ENCODE results near the gene RWDD1.

RWDD1 gene

GRCh38 chr6:116564921-116565872, 6.1 kb upstream of the RWDD1 start:
- H3K4me3 Mint-ChIP-seq = peak overlapping the region; percentile 7
- peaks cover 31% of the 10 kb centered on the region for H3K27me3 Mint-ChIP-seq
- peaks cover 10% of the 10 kb centered on the region for H3K4me1 Mint-ChIP-seq
- no peaks in the 10 kb centered on the region for H3K9me3 Mint-ChIP-seq
- CTCF ChIA-PET = interaction anchor here (1.3 to 1.7 kb wide), 3 partner anchors 30 to 297 kb away, joined by 4 to 8 read pairs (median 5); no protein-coding TSS in a partner anchor
- H3K36me3 Mint-ChIP-seq = no peaks in the 10 kb centered on the region
- no peak overlapping the region for H3K27ac Mint-ChIP-seq
- DNase-seq = peak; percentile 33

- Mint-ChIP-seq H3K9me3 (no peaks in the 10 kb centered on the region), H3K36me3 (no peaks in the 10 kb centered on the region), H3K27me3 (peaks cover 28% of the 10 kb centered on the region), H3K4me1 (peaks cover 28% of the 10 kb centered on the region), H3K27ac (no peak overlapping the region), H3K4me3 (no peak overlapping the region)
- CTCF ChIA-PET = no interaction called here
- DNase-seq = no peak
Observed at GRCh38 chr6:116568111-116568510, 3.2 kb upstream of the RWDD1 start.

GRCh38 chr6:116568821-116569755, 2.2 kb upstream of the RWDD1 start:
- CTCF ChIA-PET = interaction anchor here (1.4 to 1.5 kb wide), 2 partner anchors 14 to 97 kb away, joined by 4 read pairs; no protein-coding TSS in a partner anchor
- H3K4me1 Mint-ChIP-seq = peaks cover 38% of the 10 kb centered on the region
- no peaks in the 10 kb centered on the region for H3K9me3 Mint-ChIP-seq
- DNase-seq = no peak
- no peak overlapping the region for H3K4me3 Mint-ChIP-seq
- peaks cover 23% of the 10 kb centered on the region for H3K27me3 Mint-ChIP-seq
- H3K27ac Mint-ChIP-seq = no peak overlapping the region
- no peaks in the 10 kb centered on the region for H3K36me3 Mint-ChIP-seq

- CTCF ChIA-PET = interaction anchor here (0.9 to 3.5 kb wide), 5 partner anchors 9 to 318 kb away, joined by 3 to 17 read pairs (median 4); partner anchors contain the start of genes TSPYL1 and TSPYL4
- Mint-ChIP-seq H3K4me3 (peak overlapping the region; percentile 87), H3K36me3 (peaks cover 11% of the 10 kb centered on the region), H3K4me1 (peaks cover 43% of the 10 kb centered on the region), H3K27ac (peak overlapping the region; percentile 96), H3K27me3 (peaks cover 4% of the 10 kb centered on the region), H3K9me3 (no peaks in the 10 kb centered on the region)
- DNase-seq = no peak
Observed at GRCh38 chr6:116571683-116572000, 338 bp downstream of the RWDD1 start.

GRCh38 chr6:116572162-116572561, 858 bp downstream of the RWDD1 start:
- H3K9me3 Mint-ChIP-seq = no peaks in the 10 kb centered on the region
- H3K4me1 Mint-ChIP-seq = peaks cover 43% of the 10 kb centered on the region
- peak overlapping the region; percentile 96 for H3K27ac Mint-ChIP-seq
- peaks cover 12% of the 10 kb centered on the region for H3K36me3 Mint-ChIP-seq
- peak overlapping the region; percentile 87 for H3K4me3 Mint-ChIP-seq
- DNase-seq = peak; percentile 34
- peaks cover 4% of the 10 kb centered on the region for H3K27me3 Mint-ChIP-seq
- CTCF ChIA-PET = interaction anchor here (0.6 to 3.5 kb wide), 5 partner anchors 9 to 318 kb away, joined by 3 to 17 read pairs (median 4); partner anchors contain the start of genes TSPYL1 and TSPYL4

- H3K9me3 Mint-ChIP-seq = no peaks in the 10 kb centered on the region
- CTCF ChIA-PET = interaction anchor here (0.9 kb wide), 1 partner anchor 14 kb away, joined by 3 read pairs; no protein-coding TSS in a partner anchor
- no peak overlapping the region for H3K4me3 Mint-ChIP-seq
- H3K36me3 Mint-ChIP-seq = peaks cover 17% of the 10 kb centered on the region
- no peak overlapping the region for H3K27ac Mint-ChIP-seq
- DNase-seq = no peak
- H3K27me3 Mint-ChIP-seq = no peaks in the 10 kb centered on the region
- H3K4me1 Mint-ChIP-seq = peaks cover 32% of the 10 kb centered on the region
Observed at GRCh38 chr6:116575227-116575626, 3.9 kb downstream of the RWDD1 start.

GRCh38 chr6:116577486-116577885, 6.2 kb downstream of the RWDD1 start:
- Mint-ChIP-seq H3K27ac (no peak overlapping the region), H3K9me3 (no peaks in the 10 kb centered on the region), H3K4me3 (no peak overlapping the region), H3K36me3 (peaks cover 17% of the 10 kb centered on the region), H3K4me1 (peaks cover 21% of the 10 kb centered on the region), H3K27me3 (no peaks in the 10 kb centered on the region)
- no peak for DNase-seq
- CTCF ChIA-PET = interaction anchor here (0.8 kb wide), 1 partner anchor 16 kb away, joined by 3 read pairs; no protein-coding TSS in a partner anchor

GRCh38 chr6:116578335-116578734, 7.0 kb downstream of the RWDD1 start:
- Mint-ChIP-seq H3K27me3 (no peaks in the 10 kb centered on the region), H3K9me3 (no peaks in the 10 kb centered on the region), H3K4me3 (no peak overlapping the region), H3K36me3 (peaks cover 19% of the 10 kb centered on the region), H3K27ac (no peak overlapping the region), H3K4me1 (peaks cover 12% of the 10 kb centered on the region)
- no peak for DNase-seq
- CTCF ChIA-PET = interaction anchor here (0.8 kb wide), 1 partner anchor 17 kb away, joined by 3 read pairs; no protein-coding TSS in a partner anchor

- Mint-ChIP-seq H3K4me3 (no peak overlapping the region), H3K27ac (no peak overlapping the region), H3K9me3 (no peaks in the 10 kb centered on the region), H3K27me3 (no peaks in the 10 kb centered on the region), H3K4me1 (peaks cover 4% of the 10 kb centered on the region), H3K36me3 (peaks cover 22% of the 10 kb centered on the region)
- CTCF ChIA-PET = interaction anchor here (1.2 kb wide), 1 partner anchor 19 kb away, joined by 3 read pairs; no protein-coding TSS in a partner anchor
- DNase-seq = no peak
Observed at GRCh38 chr6:116579143-116579542, 7.8 kb downstream of the RWDD1 start.

GRCh38 chr6:116580198-116580597, 8.9 kb downstream of the RWDD1 start:
- Mint-ChIP-seq H3K27me3 (no peaks in the 10 kb centered on the region), H3K9me3 (no peaks in the 10 kb centered on the region), H3K27ac (no peak overlapping the region), H3K36me3 (peaks cover 25% of the 10 kb centered on the region), H3K4me3 (no peak overlapping the region), H3K4me1 (no peaks in the 10 kb centered on the region)
- DNase-seq = no peak
- CTCF ChIA-PET = interaction anchor here (1.4 kb wide), 1 partner anchor 36 kb away, joined by 4 read pairs; the partner anchor contains the start of gene RSPH4A

GRCh38 chr6:116586276-116586675, 15.0 kb downstream of the RWDD1 start:
- Mint-ChIP-seq H3K4me1 (no peaks in the 10 kb centered on the region), H3K36me3 (peaks cover 29% of the 10 kb centered on the region), H3K27ac (no peak overlapping the region), H3K4me3 (no peak overlapping the region), H3K27me3 (no peaks in the 10 kb centered on the region), H3K9me3 (no peaks in the 10 kb centered on the region)
- no peak for DNase-seq
- CTCF ChIA-PET = no interaction called here

GRCh38 chr6:116586738-116587137, 15.4 kb downstream of the RWDD1 start:
- CTCF ChIA-PET = no interaction called here
- DNase-seq = no peak
- no peaks in the 10 kb centered on the region for H3K27me3 Mint-ChIP-seq
- H3K36me3 Mint-ChIP-seq = peaks cover 33% of the 10 kb centered on the region
- H3K4me1 Mint-ChIP-seq = no peaks in the 10 kb centered on the region
- no peak overlapping the region for H3K4me3 Mint-ChIP-seq
- H3K27ac Mint-ChIP-seq = no peak overlapping the region
- H3K9me3 Mint-ChIP-seq = no peaks in the 10 kb centered on the region

- H3K4me3 Mint-ChIP-seq = no peak overlapping the region
- CTCF ChIA-PET = no interaction called here
- H3K36me3 Mint-ChIP-seq = peaks cover 31% of the 10 kb centered on the region
- H3K4me1 Mint-ChIP-seq = no peaks in the 10 kb centered on the region
- H3K9me3 Mint-ChIP-seq = no peaks in the 10 kb centered on the region
- H3K27ac Mint-ChIP-seq = no peak overlapping the region
- no peaks in the 10 kb centered on the region for H3K27me3 Mint-ChIP-seq
- no peak for DNase-seq
Observed at GRCh38 chr6:116595247-116595646, 23.9 kb downstream of the RWDD1 start.

- peak; percentile 28 for DNase-seq
- Mint-ChIP-seq H3K9me3 (no peaks in the 10 kb centered on the region), H3K27me3 (no peaks in the 10 kb centered on the region), H3K4me1 (no peaks in the 10 kb centered on the region), H3K36me3 (peaks cover 27% of the 10 kb centered on the region), H3K27ac (no peak overlapping the region), H3K4me3 (no peak overlapping the region)
- CTCF ChIA-PET = interaction anchor here (0.6 kb wide), 1 partner anchor 63 kb away, joined by 3 read pairs; no protein-coding TSS in a partner anchor
Observed at GRCh38 chr6:116596815-116597214, 25.5 kb downstream of the RWDD1 start.

Measured in activated naive CD4-positive, alpha-beta T cell treated with anti-CD3 and anti-CD28 coated beads, Interleukin-2, amount 10 ng/mL, durations not matched to agents 7 days and 5 days (primary cell).